Activated CD4-positive, alpha-beta T cell treated with anti-CD3 and anti-CD28 coated beads, Interleukin-2, Interleukin-6, amounts not matched to agents 100 ng/mL and 50 ng/mL, durations not matched to agents 16 hours and 8 hours (primary cell): Measurements from ENCODE around the gene SHC1.

Source experiments
- DNase-seq: peaks from one replicate; pipeline ENCODE4 v3.0.0-alpha.2; 2020

SHC1 gene

DNA sequence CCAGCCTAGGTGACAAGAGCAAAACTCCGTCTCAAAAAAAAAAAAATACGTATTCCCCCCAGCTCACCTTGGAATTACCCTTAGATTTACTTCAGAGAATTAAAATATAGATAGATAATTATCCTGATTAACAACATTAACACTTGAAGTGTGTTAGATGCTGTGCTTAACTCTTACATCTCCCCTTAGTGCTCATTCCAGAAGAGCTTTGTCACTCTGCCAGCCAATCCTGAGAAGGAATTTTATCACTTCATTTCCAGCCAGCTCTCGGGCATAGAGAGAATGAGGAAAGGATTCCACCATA lies 1.6 kb upstream of the SHC1 start:
- DNase-seq, result no peak

DNA sequence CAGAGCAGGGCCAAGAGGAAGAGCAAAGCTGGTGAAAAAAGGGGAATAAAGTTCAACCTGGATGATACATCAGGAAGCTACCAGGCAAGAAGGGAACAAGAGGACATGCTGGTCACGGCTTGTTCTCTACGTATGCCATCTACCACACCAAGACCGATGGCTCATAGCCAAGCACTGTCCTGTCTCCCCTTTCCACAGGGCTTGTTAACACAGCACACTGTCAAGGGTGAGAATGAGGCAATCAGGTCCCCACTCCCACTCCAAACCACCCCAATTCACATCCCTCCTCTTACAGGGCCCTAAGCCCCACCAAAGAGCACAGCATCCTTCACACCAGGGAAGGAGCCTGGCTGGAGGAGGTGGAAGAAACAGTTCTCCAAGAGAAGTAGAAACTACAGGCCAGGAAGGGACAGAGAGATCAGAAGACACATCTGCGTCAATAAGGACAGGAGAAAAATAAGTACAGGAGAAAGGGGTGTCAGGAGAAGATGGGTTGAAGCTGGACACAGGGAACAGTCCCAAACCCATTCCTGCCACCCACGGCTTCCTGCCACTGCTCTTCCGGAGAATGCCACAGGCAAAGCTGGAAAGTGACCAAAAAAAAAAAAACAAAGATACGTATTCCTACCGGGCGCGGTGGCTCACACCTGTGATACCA lies 923 bp upstream of the SHC1 start:
- no peak for DNase-seq

DNA sequence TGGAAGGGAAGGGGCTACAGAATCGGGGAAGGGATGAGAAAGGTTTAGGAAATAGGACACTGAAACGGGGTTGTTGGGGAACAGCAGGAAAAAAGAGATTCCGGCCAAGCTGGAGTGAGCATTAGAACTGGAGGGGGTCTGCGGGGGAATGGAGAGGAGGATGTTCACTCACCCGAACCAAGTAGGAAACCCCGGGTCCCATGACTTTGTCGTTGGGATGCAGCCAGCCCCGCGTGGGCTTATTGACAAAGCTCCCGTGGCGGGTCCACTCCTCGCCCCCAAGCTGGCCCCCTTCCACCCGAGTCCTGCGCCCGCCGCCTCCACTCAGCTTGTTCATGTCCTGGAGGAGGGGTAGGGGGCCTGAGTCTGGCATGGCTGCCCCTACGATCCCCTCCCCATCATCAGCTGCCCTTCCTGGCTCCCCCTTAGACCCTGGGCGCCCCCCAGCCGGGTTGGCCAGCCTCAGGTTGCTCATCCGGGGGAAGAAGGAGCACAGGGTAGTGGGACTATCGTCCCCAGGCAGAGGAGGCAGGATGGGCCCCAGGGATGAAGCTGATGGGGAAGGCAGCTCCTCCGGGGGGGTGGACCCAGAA lies 591 bp downstream of the SHC1 start:
- DNase-seq, result no peak

GRCh38 chr1:154969246-154969645 lies 1.3 kb downstream of the SHC1 start:
- DNase-seq, result no peak

DNA sequence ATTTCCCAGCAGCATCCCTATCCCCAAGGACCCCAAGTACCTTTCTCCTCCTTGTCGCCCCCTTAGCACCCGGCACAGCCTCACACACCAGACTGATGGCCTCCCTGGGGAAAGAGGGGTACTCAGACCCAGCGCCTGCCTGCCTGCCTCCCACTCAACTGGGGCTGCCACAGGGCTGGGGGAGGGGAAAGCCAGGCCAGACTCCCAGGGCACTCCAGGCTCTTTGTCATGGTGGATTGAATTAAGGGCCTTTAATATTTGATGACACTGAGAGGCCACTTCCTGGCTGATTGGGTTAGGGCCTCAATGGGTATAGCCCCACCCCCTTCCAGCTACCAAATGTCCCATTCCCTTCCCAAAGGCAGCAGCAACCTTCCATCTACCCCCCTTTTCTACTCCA lies 1.8 kb downstream of the SHC1 start:
- DNase-seq, result no peak

- no peak for DNase-seq
These were observed 3.1 kb downstream of the SHC1 start for GRCh38 chr1:154967331-154967950.

GRCh38 chr1:154966111-154966510 lies 4.4 kb downstream of the SHC1 start:
- DNase-seq, result no peak

- no peak for DNase-seq
These were observed 6.2 kb downstream of the SHC1 start for GRCh38 chr1:154964359-154964758.

DNA sequence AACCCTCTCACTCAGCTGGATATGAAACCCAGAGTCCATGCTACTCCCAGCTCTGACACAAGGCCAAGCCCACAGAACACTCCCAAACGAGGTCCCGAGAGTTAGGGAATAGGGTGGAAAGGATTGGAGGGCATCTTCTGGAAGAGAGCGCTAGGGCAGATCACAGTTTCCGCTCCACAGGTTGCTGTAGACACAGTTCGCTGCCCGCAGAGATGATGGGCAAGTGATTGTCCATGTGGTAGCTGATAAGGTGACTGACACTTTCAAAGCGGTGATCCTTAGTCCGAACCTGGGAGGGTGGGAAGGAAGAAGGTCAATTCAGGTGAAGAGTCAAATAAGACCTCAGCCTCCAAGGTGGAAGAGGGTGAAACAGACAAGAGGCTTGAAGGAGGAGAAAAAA lies 6.9 kb downstream of the SHC1 start:
- no peak for DNase-seq

GRCh38 chr1:154962795-154963330 lies 7.7 kb downstream of the SHC1 start:
- DNase-seq, result no peak

GRCh38 chr1:154962156-154962749 lies 8.3 kb downstream of the SHC1 start:
- no peak for DNase-seq

GRCh38 chr1:154961207-154962155 lies 9.1 kb downstream of the SHC1 start, which contains the start of gene PYGO2:
Gene PYGO2 (minus strand): TSS chr1:154961782. CDS start chr1:154961576, 206 bp downstream.
- DNase-seq, result peak; percentile 88

GRCh38 chr1:154960446-154961136 lies 10.0 kb downstream of the SHC1 start:
- DNase-seq, result no peak

GRCh38 chr1:154959426-154959780 lies 11.1 kb downstream of the SHC1 start:
- DNase-seq, result no peak

- DNase-seq, result no peak
These were observed 11.7 kb downstream of the SHC1 start for GRCh38 chr1:154958681-154959425.

DNA sequence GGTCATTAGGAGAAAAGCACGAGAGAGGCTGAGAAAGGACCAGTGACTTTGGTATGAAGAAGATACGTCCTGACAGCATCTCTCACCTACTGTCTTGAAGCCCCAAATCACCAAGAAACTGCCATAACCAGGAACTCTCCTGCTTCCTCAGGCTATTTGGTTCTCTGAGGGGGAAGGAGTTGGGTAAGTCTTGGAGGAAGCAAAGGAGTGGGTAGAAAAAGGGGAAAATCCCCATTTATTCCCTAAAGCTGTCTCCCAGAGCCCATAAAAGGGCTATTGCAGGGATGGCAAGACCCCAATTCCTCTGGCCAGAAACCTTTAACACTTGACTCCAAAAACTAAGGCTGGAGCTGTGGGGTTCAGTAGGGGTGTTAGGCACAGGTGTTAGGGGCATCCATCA lies 12.5 kb downstream of the SHC1 start:
- no peak for DNase-seq

- DNase-seq, result no peak
These were observed 13.4 kb downstream of the SHC1 start for GRCh38 chr1:154957091-154957657.

DNA sequence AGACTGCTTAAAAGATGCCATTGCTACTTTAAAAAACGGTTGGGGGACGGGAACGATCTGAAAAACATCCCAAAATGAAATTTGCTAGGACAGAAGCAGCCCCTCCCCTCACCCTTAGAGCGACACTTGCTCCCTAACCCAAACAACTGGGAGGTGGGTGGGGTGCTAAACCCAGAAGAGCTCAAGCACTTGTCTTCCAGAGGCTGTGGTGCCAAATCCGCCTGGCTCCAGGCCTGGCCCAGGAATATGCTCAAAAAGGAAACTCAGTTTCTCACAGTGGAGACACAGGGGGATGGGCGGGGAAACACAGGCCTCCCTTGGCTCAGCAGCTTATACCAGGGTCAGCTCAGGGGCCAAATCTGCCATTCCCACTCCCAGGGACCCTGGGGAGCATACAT lies 14.0 kb downstream of the SHC1 start:
- DNase-seq, result no peak

GRCh38 chr1:154955718-154956543 lies 14.6 kb downstream of the SHC1 start, which contains the start of gene PBXIP1:
Gene PBXIP1 (minus strand): TSS chr1:154956099. CDS start chr1:154953721, 2,378 bp downstream.
- DNase-seq, result peak; percentile 93
